KBM-7 (cell line): ENCODE measurements around the gene SSTR3.
"Not testable (repeated sequence)": the region's sequence is repeated elsewhere in the genome, so short reads cannot be mapped to it uniquely, and the experiment has no call there.

Experiments used
- DNase-seq: peaks from one replicate; pipeline ENCODE4 v3.0.0-alpha.2; 2015
- in situ Hi-C: fragments of 300-500 bp; cut with MboI; formaldehyde crosslinking; loops from 2 replicates; pipeline ENCODE4 v1.14.3; 2020; ENCODE audit warnings: low sequenced_read_pairs, low pct_unique_long_range_greater_than_20kb, mixed read lengths

The SSTR3 gene

DNA sequence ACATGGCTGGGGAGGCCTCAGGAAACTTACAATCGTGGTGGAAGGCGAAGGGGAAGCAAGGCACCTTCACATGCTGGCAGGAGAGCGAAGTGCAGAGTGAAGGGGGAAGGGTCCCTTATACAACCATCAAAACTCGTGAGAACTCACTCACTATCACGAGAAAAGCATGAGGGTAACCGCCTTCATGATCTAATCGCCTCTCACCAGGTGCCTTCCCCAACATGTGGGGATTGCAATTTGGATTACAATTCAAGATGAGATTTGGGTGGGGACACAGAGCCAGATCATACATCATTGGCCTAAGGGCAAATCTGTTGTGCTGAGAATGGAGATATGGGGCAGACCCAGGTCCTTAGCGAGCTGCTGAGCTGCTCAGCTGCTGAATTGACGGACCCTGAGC lies 37.3 kb downstream of the SSTR3 start:
- DNase-seq: no peak
- in situ Hi-C loops: no loop called here

DNA sequence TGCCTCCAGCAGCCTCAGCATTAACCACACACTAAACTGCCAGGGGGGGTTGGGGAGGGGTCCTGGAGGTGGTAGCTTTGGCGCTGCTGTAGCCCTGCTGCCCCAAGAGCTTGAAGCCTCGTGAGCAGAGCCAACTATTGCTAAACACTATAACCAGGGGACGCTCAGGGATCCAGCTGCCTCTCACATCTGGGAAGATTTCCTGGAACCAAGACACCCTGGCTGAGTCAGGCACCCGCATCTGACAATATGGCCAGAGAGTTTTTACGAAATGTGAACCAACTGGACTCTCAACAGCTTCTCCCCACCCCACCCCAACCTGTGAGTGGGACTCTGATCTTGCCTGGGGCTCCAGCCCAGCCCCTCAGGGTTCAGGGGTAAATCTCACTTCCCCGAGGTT lies 38.6 kb downstream of the SSTR3 start:
- in situ Hi-C loops: no loop called here

DNA sequence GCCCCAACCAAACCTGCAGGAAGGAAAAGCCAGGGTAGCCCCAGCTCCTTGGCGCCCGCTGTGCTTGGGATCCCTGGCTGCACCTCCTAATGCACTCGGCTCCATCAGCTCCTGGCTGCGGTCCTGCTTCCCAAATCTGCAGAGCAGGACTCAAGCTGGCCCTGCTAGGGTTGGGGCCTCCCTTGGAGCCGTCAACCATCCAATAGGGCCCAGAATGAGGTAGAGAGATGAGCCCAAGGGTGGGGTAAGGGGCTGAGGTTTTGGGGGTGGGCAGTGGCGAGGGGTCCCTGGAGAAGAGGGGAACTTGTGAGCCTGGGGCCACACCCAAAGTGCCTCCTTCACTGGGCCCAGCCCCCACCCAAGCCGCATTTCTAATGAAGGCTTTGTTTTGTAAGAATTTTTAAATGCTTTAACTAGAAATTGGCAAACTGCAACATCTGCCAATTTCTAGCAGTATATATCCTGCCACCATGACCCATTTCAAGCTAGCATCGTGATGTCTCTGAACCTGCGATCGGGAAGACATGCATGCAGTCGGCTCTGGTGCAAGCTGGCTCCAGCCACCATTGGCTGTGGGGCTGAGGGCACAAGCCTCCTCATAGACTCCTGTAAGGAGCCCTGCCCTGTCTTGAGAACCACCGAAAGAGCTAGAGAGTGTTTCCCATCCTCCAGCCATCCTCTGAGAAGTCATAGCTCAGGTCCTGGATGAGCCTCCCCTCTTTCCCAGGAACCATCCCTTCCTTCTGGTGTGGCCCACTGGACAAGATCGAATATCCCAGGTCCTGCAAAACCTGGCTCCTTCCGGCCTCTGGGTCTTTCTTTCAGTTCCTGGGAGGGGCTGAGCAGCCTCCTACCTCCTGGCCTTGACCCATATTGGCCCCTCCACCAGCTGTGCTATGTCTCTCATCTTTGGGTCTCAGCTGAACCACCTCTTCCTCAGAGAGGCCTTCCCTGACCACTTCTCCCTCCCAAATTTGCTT lies 39.7 kb downstream of the SSTR3 start:
- in situ Hi-C loops: no loop called here
- no peak for DNase-seq

More for the DNA sequence above, 38.6 kb downstream of the SSTR3 start:
- DNase-seq: no peak

DNA sequence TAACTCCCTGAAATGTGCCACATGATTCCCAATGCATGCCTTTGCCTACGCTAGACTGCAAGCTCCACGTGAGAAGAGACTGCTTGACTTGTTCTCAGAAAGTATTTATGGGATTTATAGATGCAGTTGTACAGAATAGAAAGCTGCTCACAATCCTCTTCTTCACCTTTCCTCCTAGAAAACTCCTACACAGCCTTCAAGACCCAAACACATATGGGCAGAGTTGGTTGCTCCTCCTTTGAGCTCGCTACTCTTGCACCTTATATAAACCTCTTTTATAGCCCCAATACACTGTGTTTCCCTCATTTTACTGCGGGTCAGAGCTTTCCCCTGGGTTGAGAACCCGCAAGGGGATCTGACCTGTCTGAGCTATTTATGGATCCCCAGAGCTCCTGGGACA lies 40.6 kb downstream of the SSTR3 start:
- in situ Hi-C loops: no loop called here
- DNase-seq: no peak

DNA sequence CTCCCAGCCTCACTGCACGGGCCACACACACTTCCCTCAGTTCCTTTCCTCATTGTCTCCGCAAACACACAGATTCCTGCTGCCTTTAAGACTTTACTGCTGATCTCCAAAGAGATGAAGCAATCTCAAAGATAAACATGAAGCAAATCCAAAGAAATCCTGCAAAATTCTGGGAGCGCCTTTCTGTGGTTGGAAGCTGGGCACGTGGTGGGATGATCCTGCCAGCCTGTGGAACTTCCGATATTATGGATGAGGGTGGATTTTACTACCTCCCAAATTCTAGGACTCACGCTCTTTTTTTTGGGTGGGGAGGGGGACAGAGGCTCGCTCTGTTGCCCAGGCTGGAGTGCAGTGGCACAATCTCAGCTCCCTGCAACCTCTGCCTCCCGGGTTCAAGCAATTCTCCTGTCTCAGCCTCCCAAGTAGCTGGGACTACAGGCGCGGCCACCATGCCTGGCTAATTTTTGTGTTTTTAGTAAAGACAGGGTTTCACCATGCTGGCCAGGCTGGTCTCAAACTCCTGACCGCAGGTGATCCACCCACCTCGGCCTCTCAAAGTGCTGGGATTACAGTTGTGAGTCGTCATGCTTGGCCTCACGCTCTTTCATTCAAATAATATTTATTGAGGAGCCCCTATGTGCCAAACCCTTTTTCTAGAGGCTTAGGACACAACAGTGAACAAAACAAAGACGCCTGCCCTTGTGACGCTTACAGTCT lies 41.4 kb downstream of the SSTR3 start:
- in situ Hi-C loops: not testable (repeated sequence)

DNA sequence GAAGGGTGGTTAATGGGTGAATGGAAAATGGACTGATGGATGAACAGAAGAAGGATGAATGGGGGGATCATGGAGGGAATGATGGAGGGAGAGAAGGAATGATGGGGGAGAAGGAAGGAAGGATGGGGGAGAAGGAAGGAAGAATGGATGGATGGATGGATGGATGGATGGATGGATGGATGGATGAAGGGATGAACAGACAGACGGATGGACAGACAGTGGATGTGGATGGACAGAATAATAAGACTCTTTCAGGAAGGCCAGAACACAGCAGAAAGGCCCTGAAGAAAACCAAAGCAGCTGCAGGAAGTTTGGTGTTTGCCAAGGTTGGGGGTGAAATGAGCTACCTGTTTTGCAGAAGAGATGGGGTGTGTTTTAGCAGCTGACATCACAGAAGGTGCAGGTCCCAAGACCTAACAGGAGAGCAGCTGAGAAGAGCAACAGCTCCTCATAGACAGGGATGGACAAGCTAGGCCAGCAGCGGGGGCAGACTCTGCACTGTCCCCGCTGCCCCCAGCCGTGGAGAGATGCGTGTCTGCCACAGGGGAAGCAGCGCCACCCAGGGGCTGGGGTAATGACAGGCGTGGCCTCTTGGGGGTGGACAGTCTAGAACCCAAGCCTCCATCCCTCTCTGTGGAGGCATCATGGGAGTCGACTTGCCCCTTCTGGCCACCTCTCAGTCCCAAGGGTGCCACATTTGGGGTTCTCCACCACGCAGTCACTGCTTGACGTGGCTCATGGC lies 42.2 kb downstream of the SSTR3 start:
- no peak for DNase-seq
- in situ Hi-C loops: no loop called here

More for the DNA sequence above, 41.4 kb downstream of the SSTR3 start:
- not testable (repeated sequence) for DNase-seq

DNA sequence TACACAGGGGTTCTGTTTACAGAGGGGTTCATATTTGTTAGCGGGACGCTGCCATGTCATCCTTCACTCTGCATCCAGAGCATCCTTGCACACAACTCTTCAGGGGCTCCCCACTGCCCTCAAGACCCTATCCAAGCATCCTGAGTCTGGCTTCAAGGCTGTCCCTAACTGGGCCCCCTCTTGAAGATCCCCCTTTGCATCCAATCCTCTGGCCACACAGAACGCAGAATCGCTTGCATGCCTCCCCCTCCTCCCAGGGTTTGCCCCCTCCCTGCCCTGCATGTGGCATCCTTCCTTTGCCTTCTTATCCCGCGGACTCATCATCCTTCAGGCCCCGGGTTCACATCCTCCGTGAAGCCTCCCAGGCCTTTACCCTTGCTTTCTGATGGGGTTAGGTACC lies 42.9 kb downstream of the SSTR3 start:
- DNase-seq: no peak
- in situ Hi-C loops: no loop called here

DNA sequence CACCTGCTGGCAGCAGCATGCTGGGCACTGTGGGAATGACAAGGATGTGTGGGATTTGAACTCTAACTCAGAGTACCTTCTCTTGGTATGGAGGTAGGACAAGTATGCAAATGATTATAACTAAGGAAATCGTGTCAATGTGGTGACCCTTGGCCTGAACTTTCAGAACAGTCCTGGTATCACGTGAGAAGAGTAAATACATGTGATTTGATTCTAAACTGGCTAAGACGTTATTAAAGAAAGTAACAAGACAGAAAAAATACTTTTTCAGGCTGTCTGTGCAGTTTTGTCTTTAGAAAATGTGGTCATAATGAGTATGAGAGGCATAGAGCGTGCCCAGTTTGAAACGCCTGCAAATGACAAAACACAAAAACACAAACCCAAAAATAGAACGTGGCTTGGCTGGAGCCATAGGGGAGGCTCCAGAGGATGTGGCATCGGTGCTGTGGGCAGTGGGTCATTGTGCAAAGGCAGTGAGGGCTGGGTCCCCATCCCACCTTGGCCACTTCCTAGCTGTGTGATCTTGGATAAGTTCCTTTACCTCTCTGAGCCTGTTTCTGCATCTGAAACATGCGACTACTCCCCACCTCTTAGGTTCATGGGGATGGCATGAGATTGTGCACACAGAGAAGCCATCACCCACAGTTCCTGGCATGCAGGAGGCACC lies 44.2 kb downstream of the SSTR3 start:
- in situ Hi-C loops: no loop called here
- no peak for DNase-seq

DNA sequence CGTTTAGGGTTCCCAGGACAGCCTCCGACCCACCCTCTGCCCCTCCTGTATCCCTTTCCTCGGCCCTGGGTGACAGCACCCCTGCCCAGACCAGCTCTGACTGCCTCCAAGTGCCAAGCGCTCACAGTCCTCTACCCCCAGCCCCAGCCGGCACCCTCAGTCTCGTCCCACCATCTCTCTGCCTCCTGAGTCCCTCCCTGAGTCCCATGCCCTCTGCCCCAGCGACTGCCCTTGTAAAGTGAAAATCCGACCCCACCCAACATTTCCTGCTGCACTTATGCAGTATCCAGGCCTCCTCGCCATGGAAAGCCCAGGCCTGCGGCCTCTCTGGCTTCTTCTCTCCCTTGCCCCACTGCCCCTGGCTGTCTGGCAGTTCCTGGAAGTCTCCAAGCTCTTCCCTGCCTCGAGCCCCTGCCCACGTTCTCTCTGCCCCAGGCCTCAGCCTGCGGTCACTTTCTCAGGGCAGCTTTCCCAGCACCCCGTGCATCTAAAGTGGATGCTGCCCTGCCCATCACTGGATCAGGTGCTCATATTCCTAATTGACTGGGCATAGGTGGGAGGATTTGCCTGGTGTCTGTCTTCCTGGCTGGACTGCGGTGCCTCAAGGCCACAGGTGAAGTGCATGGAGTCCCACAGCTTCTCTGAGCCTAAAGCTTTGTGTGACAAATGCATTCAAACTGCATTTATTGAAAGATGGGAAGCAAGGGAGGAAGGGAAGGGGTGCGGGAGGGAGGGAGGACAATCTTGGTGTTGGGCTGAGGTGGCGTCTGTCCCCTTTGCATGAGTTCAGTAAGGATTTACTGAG lies 44.9 kb downstream of the SSTR3 start:
- DNase-seq: no peak
- in situ Hi-C loops: no loop called here

DNA sequence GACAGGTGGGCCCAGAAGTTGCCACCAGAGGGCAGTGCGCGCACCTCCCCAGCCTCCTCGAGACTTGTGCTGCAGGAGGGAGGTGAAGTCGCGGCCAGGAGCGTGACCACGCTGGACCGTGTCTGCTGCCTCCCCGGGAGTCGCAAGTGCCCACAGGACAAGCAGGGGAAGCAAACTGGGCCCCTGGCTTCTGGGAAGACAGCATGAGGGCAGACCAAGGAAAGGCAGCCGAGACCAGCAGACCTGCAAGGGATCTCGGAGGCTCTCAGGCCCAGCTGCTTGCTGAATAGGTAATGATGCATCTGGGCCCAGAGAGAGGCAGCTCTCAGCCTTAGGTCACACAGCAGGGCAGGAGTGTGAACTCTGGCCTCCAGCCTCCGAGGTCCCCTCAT lies 45.6 kb downstream of the SSTR3 start:
- peak; percentile 90 for DNase-seq

DNA sequence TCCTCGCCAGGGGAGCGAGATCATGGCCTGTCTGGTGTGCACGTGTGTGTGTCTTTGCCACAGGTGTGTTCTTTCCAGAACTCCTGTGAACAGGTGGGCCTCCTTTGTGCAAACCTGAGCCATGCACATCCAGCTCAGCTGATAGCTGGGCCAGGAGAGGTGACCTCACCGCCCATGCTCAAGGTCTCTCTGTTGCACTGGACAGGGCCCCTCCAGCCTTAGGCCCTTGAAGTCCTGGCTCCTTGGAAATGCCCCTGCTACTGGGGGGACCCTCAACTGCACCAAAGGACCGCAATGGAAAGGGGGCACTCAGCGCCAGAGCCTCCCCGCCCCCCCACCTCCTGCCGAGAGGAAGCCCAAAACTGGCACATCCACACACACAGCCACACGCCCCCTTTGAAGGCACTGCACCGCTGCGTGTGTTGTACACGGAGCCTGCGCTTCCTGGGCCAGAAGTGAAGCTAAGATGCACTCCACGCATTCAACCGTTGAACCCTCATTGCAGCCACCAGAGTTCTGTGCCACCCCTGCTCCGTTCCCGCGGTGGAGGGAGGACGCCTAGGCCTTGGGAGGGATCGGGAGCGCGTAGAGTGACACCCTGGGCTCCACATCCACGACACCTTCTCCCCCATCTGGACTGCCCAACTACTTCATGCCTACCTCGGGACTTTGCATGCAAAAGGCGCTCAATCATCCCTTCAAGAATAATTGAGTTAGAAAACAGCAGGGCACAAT lies 46.2 kb downstream of the SSTR3 start:
- in situ Hi-C loops: no loop called here
- no peak for DNase-seq

More for the DNA sequence above, 45.6 kb downstream of the SSTR3 start:
- in situ Hi-C loops: no loop called here

DNA sequence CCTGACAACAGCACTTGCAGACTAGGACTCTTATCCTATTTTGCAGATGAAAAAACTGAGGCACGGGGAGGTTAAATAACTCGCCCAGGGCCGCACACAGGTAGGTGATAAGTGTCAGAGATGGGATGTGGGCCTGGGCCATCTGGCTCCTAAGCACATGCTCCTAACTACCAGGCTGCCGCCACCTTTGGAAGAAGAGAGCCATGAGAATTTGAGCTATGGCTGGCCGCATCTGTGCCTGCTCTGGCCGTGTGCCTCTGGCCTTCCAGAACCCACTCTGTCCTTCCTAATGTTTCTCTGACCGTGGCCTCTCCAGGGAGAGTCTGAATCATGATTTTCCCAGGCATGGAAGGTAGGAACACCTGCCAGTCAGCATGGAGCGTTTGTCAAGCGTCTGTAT lies 47.2 kb downstream of the SSTR3 start:
- in situ Hi-C loops: no loop called here
- no peak for DNase-seq

DNA sequence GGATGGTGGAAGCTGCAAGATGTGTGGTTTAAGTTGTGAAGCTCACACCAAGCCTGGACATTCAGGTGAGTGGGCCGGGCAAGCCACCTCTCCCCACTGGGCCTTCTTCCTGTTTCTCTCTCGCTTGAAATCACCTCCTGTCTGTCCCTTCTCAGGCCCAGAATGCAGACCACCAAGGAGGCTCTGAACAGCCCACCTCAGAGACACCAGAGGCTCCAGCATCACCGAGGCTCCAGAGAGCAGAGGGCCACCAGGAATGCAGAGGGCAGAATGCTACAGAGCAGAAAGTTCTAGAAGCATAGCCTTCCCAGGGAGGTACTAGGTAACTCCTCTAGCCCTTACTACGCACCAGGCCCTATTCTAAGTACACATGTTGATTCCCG lies 47.8 kb downstream of the SSTR3 start:
- no peak for DNase-seq
- in situ Hi-C loops: no loop called here

DNA sequence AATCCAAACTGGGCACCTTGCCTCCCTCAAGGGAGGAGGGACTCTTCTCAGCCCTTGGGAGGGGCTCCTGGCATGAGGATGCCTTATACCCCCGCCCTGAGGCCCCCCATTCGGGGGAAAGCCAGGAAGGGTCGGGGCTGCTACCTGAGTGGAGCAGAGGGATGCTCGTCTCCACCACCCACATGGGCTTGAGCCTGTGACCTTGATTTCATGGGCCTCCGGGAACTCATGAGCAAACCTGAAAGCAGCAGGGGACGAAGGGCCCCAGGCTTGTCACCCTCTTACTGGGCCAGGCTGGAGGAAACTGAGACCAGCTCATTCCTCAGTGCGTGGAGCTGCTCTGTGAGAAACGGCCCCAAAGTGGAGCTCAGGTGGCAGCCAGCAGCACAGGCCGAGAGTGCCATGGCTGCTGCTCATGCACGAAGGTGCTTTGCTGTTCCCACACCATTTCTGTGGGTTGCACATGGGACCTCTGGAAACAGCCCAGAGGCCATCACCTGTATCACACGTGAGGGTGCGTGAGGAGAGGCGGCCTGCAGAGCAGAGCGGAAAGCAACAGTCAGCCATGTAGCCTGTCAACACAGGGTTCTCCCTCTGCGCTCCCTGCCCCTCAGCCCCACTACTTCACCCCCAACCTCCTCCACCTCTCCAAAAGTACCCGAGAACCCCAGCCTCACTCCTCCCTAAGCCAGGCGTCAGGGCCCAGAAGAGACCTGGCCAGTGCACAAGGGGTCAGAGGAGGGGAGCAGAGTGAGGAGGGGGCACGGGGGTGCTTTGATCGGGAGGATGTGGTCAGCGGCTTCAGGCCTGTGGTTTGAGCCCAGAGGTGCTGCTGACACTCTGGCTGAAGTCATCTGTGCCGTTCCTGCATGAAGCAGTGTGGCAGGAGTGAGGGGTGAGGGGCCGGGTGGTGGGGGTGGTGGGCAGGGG lies 48.4 kb downstream of the SSTR3 start:
- no peak for DNase-seq
- in situ Hi-C loops: no loop called here

DNA sequence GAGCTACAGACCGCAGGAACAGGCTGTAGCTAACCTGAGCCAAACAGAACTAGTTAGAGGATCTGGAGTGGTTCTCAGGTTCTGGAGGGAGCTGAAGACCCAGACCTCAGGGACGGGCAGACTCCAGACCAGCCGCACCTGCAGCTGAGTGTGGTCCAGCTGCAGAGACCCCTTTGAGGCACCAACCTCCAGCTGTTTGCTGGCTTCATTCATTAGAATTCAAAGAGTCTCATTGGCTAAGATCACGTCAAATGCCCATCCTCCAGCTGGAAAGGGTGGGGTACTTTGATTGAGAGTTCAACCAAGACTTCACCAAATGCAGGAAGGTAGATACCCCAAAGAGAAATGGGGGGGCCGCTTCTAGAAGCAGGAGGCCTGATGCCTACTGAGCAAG lies 49.2 kb downstream of the SSTR3 start:
- in situ Hi-C loops: no loop called here
- DNase-seq: no peak

DNA sequence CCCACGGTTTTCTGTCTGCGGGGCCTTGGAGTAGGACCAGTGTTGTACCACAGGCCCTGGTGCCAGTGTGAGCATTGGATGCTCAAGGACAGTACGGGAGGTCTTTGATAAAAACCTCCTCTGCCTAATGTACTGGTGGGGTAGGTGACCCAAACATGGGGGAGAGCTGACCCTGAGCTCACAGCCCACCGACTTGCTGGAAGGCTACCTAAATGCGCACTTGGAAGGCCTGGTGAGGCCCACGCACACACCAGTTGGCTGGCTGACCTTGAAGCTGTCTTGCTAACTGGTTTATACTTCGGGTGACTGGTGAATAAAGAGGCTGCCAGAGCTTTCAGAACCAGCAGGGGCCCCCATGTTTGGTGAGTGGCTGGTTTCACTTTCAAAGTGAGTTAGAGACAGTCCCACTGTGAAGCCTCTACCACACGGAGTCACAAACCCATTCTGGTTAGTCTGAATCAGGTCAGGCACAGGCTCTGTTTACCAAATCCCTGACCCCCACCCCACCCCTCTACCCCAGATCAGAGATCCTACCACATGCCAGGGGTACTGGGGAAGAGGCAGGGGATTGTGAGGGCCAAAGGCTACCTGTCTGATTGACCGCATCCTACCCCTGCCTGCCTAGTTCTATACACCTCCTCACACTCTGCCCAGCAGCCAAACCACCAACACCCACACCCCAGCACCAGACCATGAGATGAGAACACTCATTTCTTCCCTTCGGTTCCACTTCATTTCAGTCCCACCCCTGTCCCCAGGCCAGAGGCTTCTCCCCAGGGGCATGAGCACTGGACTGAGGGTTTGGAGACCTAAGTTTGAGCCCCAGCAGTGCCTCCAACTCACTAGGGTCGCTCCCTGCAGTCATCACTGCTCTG lies 49.8 kb downstream of the SSTR3 start:
- no peak for DNase-seq
- in situ Hi-C loops: no loop called here
